Measurements from ENCODE around the gene ABCG5.

The ABCG5 gene

GRCh38 chr2:43880471-43880870, 41.8 kb upstream of the ABCG5 start:
- TF ChIP-seq, protein P1, sequence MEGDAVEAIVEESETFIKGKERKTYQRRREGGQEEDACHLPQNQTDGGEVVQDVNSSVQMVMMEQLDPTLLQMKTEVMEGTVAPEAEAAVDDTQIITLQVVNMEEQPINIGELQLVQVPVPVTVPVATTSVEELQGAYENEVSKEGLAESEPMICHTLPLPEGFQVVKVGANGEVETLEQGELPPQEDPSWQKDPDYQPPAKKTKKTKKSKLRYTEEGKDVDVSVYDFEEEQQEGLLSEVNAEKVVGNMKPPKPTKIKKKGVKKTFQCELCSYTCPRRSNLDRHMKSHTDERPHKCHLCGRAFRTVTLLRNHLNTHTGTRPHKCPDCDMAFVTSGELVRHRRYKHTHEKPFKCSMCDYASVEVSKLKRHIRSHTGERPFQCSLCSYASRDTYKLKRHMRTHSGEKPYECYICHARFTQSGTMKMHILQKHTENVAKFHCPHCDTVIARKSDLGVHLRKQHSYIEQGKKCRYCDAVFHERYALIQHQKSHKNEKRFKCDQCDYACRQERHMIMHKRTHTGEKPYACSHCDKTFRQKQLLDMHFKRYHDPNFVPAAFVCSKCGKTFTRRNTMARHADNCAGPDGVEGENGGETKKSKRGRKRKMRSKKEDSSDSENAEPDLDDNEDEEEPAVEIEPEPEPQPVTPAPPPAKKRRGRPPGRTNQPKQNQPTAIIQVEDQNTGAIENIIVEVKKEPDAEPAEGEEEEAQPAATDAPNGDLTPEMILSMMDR (IDR thresholded peaks at IDR 0.05; ENCODE audit: insufficient read depth, low read depth, low read length, missing control alignments) = no peak
- DNase-seq (ENCODE audit: low read depth) = no peak
- no peak overlapping the region for H3K4me3 ChIP-seq (ENCODE audit: low read length)

DNA sequence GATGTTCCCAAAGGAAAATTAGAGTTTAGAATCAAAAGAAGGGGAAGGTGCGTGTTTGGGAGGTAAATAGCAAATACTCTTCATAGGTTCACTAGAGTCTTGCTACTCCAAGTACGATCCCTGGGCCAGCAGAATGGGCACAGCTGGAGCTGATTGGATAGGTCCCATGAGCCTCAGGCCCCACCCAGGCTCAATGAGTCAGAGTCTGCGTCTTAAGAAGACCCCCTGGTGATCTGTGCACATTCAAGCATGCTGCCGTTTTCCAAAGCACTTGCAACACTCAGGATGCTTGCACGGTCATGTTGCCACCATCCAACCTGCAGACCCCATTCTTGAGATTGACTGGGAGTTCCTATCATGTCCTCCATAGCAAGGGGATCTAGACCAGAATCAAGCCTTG, 40.6 kb upstream of the ABCG5 start:
- H3K4me3 ChIP-seq (ENCODE audit: low read length) = no peak overlapping the region
- TF ChIP-seq, protein P1 (IDR thresholded peaks at IDR 0.05; ENCODE audit: insufficient read depth, low read depth, low read length, missing control alignments) = no peak
- DNase-seq (ENCODE audit: low read depth) = no peak

GRCh38 chr2:43877782-43878464, 39.3 kb upstream of the ABCG5 start:
- no peak overlapping the region for H3K4me3 ChIP-seq (ENCODE audit: low read length)
- peak; percentile 66 for DNase-seq (ENCODE audit: low read depth)
- TF ChIP-seq, protein P1 (IDR thresholded peaks at IDR 0.05; ENCODE audit: insufficient read depth, low read depth, low read length, missing control alignments) = peak; percentile 99

GRCh38 chr2:43874776-43875451, 36.3 kb upstream of the ABCG5 start:
- TF ChIP-seq, protein P1 (IDR thresholded peaks at IDR 0.05; ENCODE audit: insufficient read depth, low read depth, low read length, missing control alignments) = no peak
- DNase-seq (ENCODE audit: low read depth) = no peak
- no peak overlapping the region for H3K4me3 ChIP-seq (ENCODE audit: low read length)

- TF ChIP-seq, protein P1 (IDR thresholded peaks at IDR 0.05; ENCODE audit: insufficient read depth, low read depth, low read length, missing control alignments) = no peak
- no peak for DNase-seq (ENCODE audit: low read depth)
- no peak overlapping the region for H3K4me3 ChIP-seq (ENCODE audit: low read length)
These were observed 33.5 kb upstream of the ABCG5 start for GRCh38 chr2:43872151-43872550.

DNA sequence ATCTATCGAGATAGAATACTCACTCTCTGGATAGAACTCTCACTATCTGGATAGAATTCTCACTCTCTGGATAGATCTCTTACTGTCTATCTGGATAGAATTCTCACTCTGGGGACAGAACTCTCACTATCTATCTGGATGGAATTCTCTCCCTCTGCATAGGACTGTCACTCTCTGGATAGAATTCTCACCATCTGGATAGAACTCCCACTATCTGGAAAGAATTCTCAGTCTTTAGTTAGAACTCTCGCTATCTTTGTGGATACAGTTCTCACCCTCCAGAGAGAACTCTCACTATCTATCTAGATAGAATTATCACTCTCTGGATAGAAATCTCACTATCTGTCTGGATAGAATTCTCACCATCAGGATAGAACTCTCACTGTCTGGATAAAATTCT, 16.7 kb upstream of the ABCG5 start:
- TF ChIP-seq, protein P1 (IDR thresholded peaks at IDR 0.05; ENCODE audit: insufficient read depth, low read depth, low read length, missing control alignments) = no peak
- DNase-seq (ENCODE audit: low read depth) = no peak

More for the DNA sequence above, 16.7 kb upstream of the ABCG5 start:
- no peak overlapping the region for H3K4me3 ChIP-seq (ENCODE audit: low read length)

Data from epithelial cell of esophagus (primary cell).